Central memory CD4-positive, alpha-beta T cell (primary cell): ENCODE results near the gene COL7A1.
"Not testable (repeated sequence)": the region's sequence is repeated elsewhere in the genome, so short reads cannot be mapped to it uniquely, and the experiment has no call there.

ENCODE experiments used
- DNase-seq: peaks from one replicate; pipeline ENCODE4 v3.0.0; 2022

The COL7A1 gene

DNA sequence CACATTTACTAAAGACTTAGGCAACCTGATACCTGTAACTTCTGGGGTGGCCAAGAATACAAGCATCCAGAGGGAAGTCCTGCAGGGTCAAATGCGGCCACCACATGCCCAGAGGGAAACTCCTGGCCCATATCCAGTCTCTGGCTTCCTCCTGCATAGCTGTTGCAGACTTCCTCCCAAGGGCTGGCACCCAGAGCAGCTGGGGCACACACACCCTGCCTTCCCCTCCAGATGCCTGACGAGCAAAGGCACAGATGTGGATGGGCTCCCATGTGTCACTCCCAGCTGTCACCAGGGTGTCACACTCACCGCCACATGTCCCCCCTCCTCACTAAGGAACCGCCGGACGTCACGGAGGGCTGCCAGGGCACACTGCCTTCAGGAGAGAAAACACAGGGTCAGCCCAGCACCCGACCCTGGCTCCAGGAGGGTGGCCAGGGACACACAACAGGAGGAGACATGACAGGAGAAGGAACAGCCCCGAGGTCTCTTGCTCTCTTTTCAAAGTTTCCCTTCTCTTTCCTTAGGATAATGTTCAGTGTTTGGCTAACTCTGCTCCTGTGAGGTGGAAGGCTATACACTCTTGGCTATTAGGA is 51.8 kb downstream of the COL7A1 start:
- no peak for DNase-seq

DNA sequence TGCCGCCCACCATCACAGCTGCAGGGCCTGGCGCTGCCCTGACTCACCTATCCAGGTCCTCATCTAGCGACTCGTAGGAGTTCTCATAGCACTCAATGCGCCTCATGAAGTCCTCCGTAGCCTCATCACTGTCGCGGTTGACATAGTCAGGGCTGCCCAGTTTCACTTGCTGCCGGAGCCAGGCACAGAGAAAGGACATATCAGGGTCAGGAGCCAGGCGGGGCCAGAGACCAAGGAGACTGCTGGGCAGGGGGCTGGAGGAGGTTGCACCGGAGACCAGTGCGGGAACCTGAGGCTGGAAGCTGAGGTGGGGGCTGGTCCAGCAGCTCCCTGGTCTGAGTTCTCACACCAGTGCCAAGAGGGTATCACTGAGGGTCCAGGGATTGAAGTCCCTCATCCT is 56.7 kb downstream of the COL7A1 start:
- DNase-seq: no peak

DNA sequence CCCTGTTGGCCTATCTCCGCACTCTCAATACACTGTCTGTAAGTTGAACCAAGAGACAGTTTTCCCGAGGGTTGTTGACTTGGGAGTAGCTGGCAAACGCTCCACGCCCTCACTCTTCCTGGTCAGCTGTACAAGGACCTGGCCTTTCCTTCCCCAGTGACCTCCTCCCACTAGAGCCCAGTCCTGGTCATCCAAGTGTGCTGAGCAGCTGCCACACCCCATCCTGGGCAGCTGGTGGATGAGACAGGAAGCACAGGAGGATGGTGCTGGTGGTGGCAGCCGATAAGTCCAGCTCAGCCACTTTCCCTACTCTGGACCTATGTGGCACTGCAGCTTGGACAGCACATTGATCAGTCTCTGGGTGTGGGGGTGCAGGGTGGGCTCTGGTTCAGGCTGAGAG is 58.3 kb downstream of the COL7A1 start:
- DNase-seq: no peak

DNA sequence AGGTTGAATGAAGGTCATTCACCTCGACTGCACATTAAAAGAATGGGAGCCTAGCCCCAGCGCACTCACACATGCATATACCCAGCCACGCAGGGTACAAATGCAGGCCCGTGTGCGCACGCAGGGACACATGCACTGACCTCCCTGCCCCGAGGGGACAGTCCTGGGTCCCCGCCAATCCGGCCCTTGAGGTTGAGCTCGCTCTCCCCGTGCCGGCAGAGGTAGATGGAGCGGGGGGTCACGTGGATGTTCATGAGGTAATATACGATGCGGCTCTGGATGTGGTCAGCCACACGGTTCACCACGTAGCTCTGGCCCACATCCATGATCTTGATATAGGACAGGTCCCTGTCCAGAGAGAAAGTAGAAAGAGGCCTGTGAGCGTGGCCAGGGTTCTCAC is 59.0 kb downstream of the COL7A1 start:
- DNase-seq: no peak

DNA sequence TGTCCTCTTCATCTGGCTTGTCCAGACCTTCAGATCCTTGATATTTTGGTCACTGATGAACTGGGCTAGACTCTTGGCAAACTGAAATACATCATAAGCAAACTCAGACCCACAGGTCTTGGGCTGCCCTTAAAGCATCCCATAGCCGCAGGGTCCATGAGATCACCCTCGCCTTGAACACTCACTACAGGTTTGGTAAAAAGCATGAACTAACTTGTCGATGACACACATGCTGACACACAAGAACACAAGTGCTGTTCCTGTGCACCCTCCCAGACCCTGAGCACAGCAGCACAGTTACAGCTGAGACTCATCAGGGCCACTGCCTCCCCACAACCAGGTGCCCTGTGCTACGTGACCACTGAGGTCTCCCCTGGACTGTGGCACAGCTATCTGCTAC is 59.6 kb downstream of the COL7A1 start:
- no peak for DNase-seq

- no peak for DNase-seq
Measured at GRCh38 chr3:48532977-48533337, 62.2 kb downstream of the COL7A1 start.

- DNase-seq: no peak
Measured at GRCh38 chr3:48532271-48532976, 62.7 kb downstream of the COL7A1 start.

DNA sequence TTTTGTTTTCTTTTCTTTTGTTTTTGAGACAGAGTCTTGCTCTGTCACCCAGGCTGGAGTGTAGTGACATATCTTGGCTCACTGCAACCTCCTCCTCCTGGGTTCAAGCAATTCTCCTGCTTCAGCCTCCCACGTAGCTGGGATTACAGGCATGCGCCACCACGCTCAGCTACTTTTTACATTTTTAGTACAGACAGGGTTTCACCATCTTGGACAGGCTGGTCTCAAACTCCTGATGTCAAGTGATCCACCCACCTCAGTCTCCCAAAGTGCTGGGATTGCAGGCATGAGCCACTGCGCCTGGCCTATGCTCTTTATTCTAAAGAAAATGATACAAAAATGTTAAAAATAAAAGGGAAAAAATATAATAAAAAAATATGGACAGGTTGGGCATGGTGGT is 64.4 kb downstream of the COL7A1 start:
- not testable (repeated sequence) for DNase-seq

GRCh38 chr3:48528754-48529153 is 66.4 kb downstream of the COL7A1 start:
- DNase-seq: no peak

DNA sequence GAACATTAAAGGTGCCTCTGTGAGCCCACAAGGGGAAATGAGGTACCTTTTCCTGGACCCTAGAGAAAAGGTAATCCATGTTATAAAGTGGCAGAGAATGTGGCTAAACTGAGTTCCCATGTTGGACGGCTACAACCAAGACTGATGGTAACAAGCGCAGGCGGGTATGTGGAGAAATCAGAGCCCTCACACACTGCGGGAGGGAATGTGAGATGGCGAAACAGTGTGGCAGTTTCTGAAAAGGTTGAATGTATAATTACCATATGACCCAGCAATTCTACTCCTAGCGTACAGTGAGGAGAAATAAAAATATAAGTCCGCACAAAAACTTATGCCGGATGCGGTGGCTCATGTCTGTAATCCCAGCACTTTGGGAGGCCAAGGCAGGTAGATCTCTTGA is 67.1 kb downstream of the COL7A1 start:
- DNase-seq: no peak

- no peak for DNase-seq
Measured at GRCh38 chr3:48524970-48525369, 70.2 kb downstream of the COL7A1 start.

DNA sequence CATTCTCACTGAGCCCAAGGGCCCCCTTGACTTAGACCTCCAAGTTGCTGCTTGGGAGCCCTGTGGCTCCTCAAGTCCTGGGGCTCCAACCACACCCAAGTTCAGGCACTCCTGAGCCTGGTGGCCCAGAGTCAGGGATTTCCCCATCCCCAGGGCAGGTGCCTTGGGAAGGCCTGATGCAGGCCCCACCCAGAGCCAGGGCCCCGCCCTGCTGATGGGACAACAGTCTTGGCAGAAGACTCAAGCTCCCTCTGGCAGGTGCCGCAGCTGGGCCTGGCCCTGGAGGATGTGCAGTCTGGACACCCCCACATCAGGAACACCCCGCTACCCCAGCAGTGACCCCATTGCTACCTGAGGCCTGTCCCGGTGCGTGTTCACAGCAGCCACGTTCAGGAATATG is 73.5 kb downstream of the COL7A1 start:
- no peak for DNase-seq

- DNase-seq: no peak
Measured at GRCh38 chr3:48519277-48519643, 75.9 kb downstream of the COL7A1 start.

GRCh38 chr3:48518638-48519276 is 76.4 kb downstream of the COL7A1 start:
- DNase-seq: no peak

DNA sequence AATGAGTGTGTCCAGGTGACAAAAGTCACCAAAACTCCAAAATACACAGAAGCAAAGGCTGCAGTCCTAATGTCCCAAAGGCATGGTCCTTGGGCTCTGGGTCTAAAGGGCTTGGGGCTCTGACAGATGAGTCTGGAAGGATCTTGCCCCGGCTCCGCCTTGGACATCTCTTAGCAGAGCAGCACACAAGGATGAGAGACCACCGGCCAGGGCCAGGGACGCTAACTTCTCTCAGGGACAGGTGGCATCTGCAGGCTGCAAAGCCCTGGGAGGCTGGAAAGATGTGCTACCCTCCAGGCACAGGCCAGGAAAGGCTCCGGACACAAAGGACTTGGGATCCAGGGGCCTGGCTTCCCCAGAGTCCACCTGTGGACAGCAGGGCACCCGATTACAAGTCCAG is 77.1 kb downstream of the COL7A1 start:
- no peak for DNase-seq

DNA sequence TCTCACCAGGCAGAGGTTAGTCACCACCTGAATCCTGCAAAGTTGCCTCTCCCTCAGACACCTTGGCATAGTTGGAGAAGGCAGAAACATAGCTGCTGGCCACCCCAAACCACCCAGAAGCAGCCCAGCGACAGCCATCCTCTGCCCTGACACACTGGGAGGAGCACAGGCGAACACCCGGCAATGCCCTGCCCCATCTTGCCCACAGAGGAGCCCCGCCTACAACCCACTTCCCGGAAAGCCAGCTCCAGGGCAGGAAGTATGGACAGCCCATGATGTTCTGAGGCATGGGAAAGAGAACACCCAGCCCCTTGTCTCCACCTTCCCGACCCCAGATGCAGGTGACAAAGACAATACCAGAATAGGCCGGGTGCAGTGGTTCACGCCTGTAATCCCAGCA is 78.6 kb downstream of the COL7A1 start:
- DNase-seq: no peak

DNA sequence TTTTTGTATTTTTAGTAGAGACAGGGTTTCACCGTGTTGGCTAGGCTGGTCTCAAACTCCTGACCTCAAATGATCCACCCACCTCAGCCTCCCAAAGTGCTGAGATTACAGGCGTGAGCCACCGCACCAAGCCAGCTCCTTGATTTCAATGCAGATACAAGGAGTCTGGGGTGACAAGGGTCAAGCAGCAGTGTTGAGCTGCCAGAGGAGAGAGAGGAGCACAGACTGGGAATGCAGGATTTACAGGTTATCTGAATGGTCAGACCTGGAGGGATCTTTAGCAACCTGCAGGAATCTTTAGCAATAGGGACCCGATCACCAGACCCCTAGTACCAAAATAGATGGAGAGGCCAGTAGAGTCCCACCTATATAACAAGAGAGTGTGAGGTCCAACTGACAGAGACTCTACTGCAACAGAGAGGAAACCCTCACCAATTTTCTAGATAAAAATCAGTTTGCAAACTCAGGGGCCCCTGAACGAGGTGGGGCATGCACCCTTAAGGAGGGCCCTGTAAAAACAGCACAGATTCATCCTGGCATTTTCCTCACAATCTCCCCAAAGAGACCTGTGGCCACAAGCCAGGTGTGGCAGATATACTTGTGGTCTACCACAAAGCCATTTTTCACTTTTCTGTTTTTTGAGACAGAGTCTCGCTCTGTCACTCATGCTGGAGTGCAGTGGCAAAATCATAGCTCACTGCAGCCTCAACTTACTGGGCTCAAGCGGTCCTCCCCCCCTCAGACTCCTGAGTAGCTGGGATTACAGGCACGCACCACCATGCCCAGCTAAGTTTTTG is 80.5 kb downstream of the COL7A1 start:
- peak; percentile 52 for DNase-seq
